ENCODE results near the gene SRCIN1.
"Not testable (repeated sequence)": the region's sequence is repeated elsewhere in the genome, so short reads cannot be mapped to it uniquely, and the experiment has no call there.

DNA sequence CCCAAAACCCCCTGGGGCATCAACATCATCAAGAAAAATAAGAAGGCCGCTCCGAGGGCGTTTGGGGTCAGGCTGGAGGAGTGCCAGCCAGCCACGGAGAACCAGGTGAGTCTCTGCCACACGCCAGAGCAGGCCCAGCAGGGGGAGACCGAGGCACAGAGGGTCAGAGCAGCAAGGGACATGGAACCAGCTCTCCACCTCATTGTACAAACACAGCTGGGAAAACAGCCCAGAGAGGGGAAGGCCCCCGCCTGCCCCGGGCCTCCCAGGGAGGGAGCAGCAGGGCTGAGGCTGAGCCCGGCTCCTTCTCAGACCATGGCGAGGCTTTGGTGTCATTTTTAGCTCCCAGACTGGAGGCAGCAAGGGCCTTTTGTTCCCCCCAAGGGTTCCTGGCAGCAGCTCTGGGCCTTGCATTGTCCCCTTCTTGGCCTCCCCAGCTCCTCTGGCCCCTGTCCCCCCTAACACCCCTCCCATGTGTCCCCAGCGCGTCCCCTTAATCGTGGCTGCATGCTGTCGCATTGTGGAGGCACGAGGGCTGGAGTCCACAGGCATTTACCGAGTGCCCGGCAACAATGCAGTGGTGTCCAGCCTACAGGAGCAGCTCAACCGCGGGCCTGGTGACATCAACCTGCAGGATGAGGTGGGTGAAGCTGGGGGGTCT lies 123.6 kb downstream of the SRCIN1 start:
- TF ChIP-seq, protein P1, sequence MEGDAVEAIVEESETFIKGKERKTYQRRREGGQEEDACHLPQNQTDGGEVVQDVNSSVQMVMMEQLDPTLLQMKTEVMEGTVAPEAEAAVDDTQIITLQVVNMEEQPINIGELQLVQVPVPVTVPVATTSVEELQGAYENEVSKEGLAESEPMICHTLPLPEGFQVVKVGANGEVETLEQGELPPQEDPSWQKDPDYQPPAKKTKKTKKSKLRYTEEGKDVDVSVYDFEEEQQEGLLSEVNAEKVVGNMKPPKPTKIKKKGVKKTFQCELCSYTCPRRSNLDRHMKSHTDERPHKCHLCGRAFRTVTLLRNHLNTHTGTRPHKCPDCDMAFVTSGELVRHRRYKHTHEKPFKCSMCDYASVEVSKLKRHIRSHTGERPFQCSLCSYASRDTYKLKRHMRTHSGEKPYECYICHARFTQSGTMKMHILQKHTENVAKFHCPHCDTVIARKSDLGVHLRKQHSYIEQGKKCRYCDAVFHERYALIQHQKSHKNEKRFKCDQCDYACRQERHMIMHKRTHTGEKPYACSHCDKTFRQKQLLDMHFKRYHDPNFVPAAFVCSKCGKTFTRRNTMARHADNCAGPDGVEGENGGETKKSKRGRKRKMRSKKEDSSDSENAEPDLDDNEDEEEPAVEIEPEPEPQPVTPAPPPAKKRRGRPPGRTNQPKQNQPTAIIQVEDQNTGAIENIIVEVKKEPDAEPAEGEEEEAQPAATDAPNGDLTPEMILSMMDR (IDR thresholded peaks at IDR 0.05; ENCODE audit: low read depth, low read length, missing input control) = not testable (repeated sequence)
- TF ChIP-seq GABPA (IDR thresholded peaks at IDR 0.05 in 1 of 2, conservative IDR thresholded peaks at IDR 0.05 in 1 of 2); RAD21 (IDR thresholded peaks at IDR 0.05); YY1 (IDR thresholded peaks at IDR 0.05): not testable (repeated sequence)
- TF ChIP-seq, protein P2, sequence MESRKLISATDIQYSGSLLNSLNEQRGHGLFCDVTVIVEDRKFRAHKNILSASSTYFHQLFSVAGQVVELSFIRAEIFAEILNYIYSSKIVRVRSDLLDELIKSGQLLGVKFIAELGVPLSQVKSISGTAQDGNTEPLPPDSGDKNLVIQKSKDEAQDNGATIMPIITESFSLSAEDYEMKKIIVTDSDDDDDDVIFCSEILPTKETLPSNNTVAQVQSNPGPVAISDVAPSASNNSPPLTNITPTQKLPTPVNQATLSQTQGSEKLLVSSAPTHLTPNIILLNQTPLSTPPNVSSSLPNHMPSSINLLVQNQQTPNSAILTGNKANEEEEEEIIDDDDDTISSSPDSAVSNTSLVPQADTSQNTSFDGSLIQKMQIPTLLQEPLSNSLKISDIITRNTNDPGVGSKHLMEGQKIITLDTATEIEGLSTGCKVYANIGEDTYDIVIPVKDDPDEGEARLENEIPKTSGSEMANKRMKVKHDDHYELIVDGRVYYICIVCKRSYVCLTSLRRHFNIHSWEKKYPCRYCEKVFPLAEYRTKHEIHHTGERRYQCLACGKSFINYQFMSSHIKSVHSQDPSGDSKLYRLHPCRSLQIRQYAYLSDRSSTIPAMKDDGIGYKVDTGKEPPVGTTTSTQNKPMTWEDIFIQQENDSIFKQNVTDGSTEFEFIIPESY (IDR thresholded peaks at IDR 0.05) = not testable (repeated sequence)
